Stomach (tissue), 9 donors: ENCODE results near the gene NRP1. TPM values are rescaled to one million over a fixed set of nuclear protein-coding genes. Genes with fewer than 3 reads are reported as not detected.

ENCODE experiments used
- DNase-seq, 2 donors: peaks; one replicate each; pipeline versions ENCODE4 v3.0.0 to v3.0.0-alpha.2; 2013 to 2019
- H3K27ac ChIP-seq, 5 donors: fragments of 200-600 bp in 4 of 5; sonication (generic) in 4 of 5; one replicate each; pipeline ENCODE4 v1.5.1; 2013 to 2019; ENCODE audit warnings: mild to moderate bottlenecking in 1 of 5, moderate library complexity in 1 of 5
- H3K27me3 ChIP-seq, 3 donors: fragments of 200-600 bp; sonication (generic); one replicate each; pipeline ENCODE4 v1.5.1; 2017 to 2019; ENCODE audit warnings: mixed run types in 1 of 3
- H3K36me3 ChIP-seq, 4 donors: fragments of 200-600 bp; sonication (generic); 1 replicate in 3 of 4; 2 replicates in 1 of 4; pipeline ENCODE4 v1.5.1; 2016 to 2019
- H3K4me1 ChIP-seq, 4 donors: fragments of 200-600 bp; sonication (generic); one replicate each; pipeline ENCODE4 v1.5.1; 2016 to 2019
- H3K4me3 ChIP-seq, 4 donors: fragments of 200-600 bp; sonication (generic) in 3 of 4; one replicate each; pipeline ENCODE4 v1.5.1; 2016 to 2019; ENCODE audit warnings: mild to moderate bottlenecking in 1 of 4
- H3K9me3 ChIP-seq, 4 donors: fragments of 200-600 bp; sonication (generic); one replicate each; pipeline ENCODE4 v1.5.1; 2016 to 2019
- CTCF ChIP-seq, 7 experiments: fragments of 450-650 bp in 4 of 7; fragments of 200-600 bp in 3 of 7; sonication (generic) in 3 of 7; IDR thresholded peaks; one replicate each; pipeline ENCODE4 v1.5.1; 2016 to 2019; ENCODE audit warnings: antibody characterized with exemption in 7 of 7, control low read depth in 2 of 7, mild to moderate bottlenecking in 1 of 7
- EP300 ChIP-seq: sonication (generic); formaldehyde crosslinking; IDR thresholded peaks from one replicate; pipeline ENCODE4 v1.6.1; 2017; ENCODE audit warnings: antibody characterized with exemption
- POLR2A ChIP-seq, 4 donors: fragments of 450-650 bp; IDR thresholded peaks; one replicate each; pipeline ENCODE4 v1.6.1; 2016; ENCODE audit warnings: antibody characterized with exemption in 4 of 4, control low read depth in 2 of 4, mild to moderate bottlenecking in 1 of 4, moderate library complexity in 1 of 4
- POLR2AphosphoS5 ChIP-seq, 3 donors: sonication (generic); formaldehyde crosslinking; IDR thresholded peaks; one replicate each; pipeline ENCODE4 v1.6.1; 2016; ENCODE audit warnings: antibody characterized with exemption in 3 of 3
- WGBS, 5 donors: extraction: QIAGEN DNeasy Blood & Tissue Kit in 3 of 5; methylation state at CpG; one replicate each; pipeline versions ENCODE4 v1.1.5 to v1.1.7; 2013 to 2018; 5-methylcytosine and 5-hydroxymethylcytosine counted together
- intact Hi-C: fragments of 100-400 bp; cut with DNase I; formaldehyde crosslinking; loops from one replicate; pipeline ENCODE4 v1.15.1; 2023; ENCODE audit warnings: low total_unique reads
- polyA plus RNA-seq, 3 donors: library from polyadenylated mRNA; stranded (reverse); fragments of 200-250 nt; gene quantifications; one replicate each; pipeline ENCODE4 v1.2.3, GENCODE V29; 2013
- total RNA-seq, 5 donors: library from RNA; depleted of rRNA; stranded (reverse); fragments of >200 nt; gene quantifications; one replicate each; pipeline versions ENCODE4 v1.1.0 to v1.2.3, GENCODE V29; 2014 to 2016
- donor health status: healthy with polysubstance abuse.
- donor health status: Bipolar disorder and iron deficiency.
- donor health status: healthy.

Gene NRP1
- total and polyA plus RNA-seq, 8 donors = 4.6 to 94.7 (median 13.0) TPM

- H3K36me3 ChIP-seq = no peaks in the 10 kb centered on the region
- intact Hi-C loops = no loop called here
- TF ChIP-seq CTCF (IDR thresholded peaks at IDR 0.05) = no peak
- TF ChIP-seq POLR2AphosphoS5 (IDR thresholded peaks at IDR 0.05) = no peak
- TF ChIP-seq EP300 = no peak
- TF ChIP-seq POLR2A (IDR thresholded peaks at IDR 0.05) = no peak
- no peaks in the 10 kb centered on the region for H3K4me1 ChIP-seq
- peaks cover 0 to 23% (median 14%) of the 10 kb centered on the region in 4 donors for H3K9me3 ChIP-seq
- no peak overlapping the region for H3K4me3 ChIP-seq
- no peak for DNase-seq
- H3K27ac ChIP-seq = no peak overlapping the region
- no peaks in the 10 kb centered on the region for H3K27me3 ChIP-seq
Observed at GRCh38 chr10:33365871-33366411, 31.5 kb upstream of the NRP1 start.

- intact Hi-C loops = no loop called here
- no peaks in the 10 kb centered on the region for H3K36me3 ChIP-seq
- no peaks in the 10 kb centered on the region for H3K27me3 ChIP-seq
- no peak for DNase-seq
- no peak for TF ChIP-seq POLR2AphosphoS5 (IDR thresholded peaks at IDR 0.05)
- no peak for TF ChIP-seq CTCF (IDR thresholded peaks at IDR 0.05)
- TF ChIP-seq POLR2A (IDR thresholded peaks at IDR 0.05) = no peak
- no peak for TF ChIP-seq EP300
- H3K27ac ChIP-seq = no peak overlapping the region
- no peak overlapping the region for H3K4me3 ChIP-seq
- H3K9me3 ChIP-seq = peaks cover 0 to 23% (median 14%) of the 10 kb centered on the region in 4 donors
- H3K4me1 ChIP-seq = no peaks in the 10 kb centered on the region
- 72 to 90% (median 80%) methylated on average over 1 of the region's 1 CpG for WGBS, 5 donors
Observed at GRCh38 chr10:33365301-33365700, 30.8 kb upstream of the NRP1 start.

GRCh38 chr10:33363106-33363505 lies 28.6 kb upstream of the NRP1 start:
- Histone ChIP-seq H3K9me3 (peaks cover 0 to 23% (median 14%) of the 10 kb centered on the region in 4 donors), H3K4me1 (no peaks in the 10 kb centered on the region), H3K27ac (no peak overlapping the region), H3K36me3 (no peaks in the 10 kb centered on the region), H3K4me3 (no peak overlapping the region), H3K27me3 (no peaks in the 10 kb centered on the region)
- TF ChIP-seq POLR2A (IDR thresholded peaks at IDR 0.05) (no peak), EP300 (no peak), CTCF (IDR thresholded peaks at IDR 0.05) (no peak), POLR2AphosphoS5 (IDR thresholded peaks at IDR 0.05) (no peak)
- DNase-seq = no peak
- intact Hi-C loops = no loop called here

- no peaks in the 10 kb centered on the region for H3K9me3 ChIP-seq
- TF ChIP-seq EP300 = no peak
- no peak for TF ChIP-seq POLR2A (IDR thresholded peaks at IDR 0.05)
- no peak for TF ChIP-seq POLR2AphosphoS5 (IDR thresholded peaks at IDR 0.05)
- TF ChIP-seq CTCF (IDR thresholded peaks at IDR 0.05) = no peak
- H3K27me3 ChIP-seq = no peaks in the 10 kb centered on the region
- no peak for DNase-seq
- H3K4me1 ChIP-seq = no peaks in the 10 kb centered on the region
- H3K36me3 ChIP-seq = no peaks in the 10 kb centered on the region
- 62 to 81% (median 67%) methylated on average over 4 of the region's 4 CpGs for WGBS, 5 donors
- H3K27ac ChIP-seq = no peak overlapping the region
- H3K4me3 ChIP-seq = no peak overlapping the region
- intact Hi-C loops = no loop called here
Observed at GRCh38 chr10:33358016-33358415, 23.5 kb upstream of the NRP1 start.
